OCI-LY1 (cell line): ENCODE results near the gene KL.

ENCODE experiments used
- H2AFZ ChIP-seq: fragments of 200-600 bp; sonication (generic), shearing (Covaris generic); 2 replicates; pipeline ENCODE4 v1.6.0; 2014; ENCODE audit warnings: antibody characterized with exemption, mild to moderate bottlenecking, low read length
- H3F3A ChIP-seq: fragments of 200-600 bp; sonication (generic), shearing (Covaris generic); 2 replicates; pipeline ENCODE4 v1.6.0; 2014; ENCODE audit warnings: mild to moderate bottlenecking, antibody characterized with exemption, low read length, moderate library complexity; ENCODE audit not compliant: insufficient read depth
- H3K27ac ChIP-seq: fragments of 200-600 bp; sonication (generic); 2 replicates; pipeline ENCODE4 v1.5.1; 2014; ENCODE audit warnings: low read length, mixed run types, mild to moderate bottlenecking, low read depth; ENCODE audit not compliant: poor library complexity, severe bottlenecking
- H3K27me3 ChIP-seq: fragments of 200-600 bp; sonication (generic); 2 replicates; pipeline ENCODE4 v1.6.0; 2014; ENCODE audit warnings: antibody characterized with exemption, mild to moderate bottlenecking, low read length, moderate library complexity; ENCODE audit not compliant: insufficient read depth
- H3K36me3 ChIP-seq: fragments of 200-600 bp; sonication (generic); 2 replicates; pipeline ENCODE4 v1.6.1; 2014; ENCODE audit warnings: mild to moderate bottlenecking, antibody characterized with exemption, low read length, moderate library complexity, mixed read lengths; ENCODE audit not compliant: insufficient read depth
- H3K4me1 ChIP-seq: fragments of 200-600 bp; sonication (generic); 2 replicates; pipeline ENCODE4 v1.5.1; 2014; ENCODE audit warnings: mild to moderate bottlenecking, low read length, moderate library complexity; ENCODE audit not compliant: insufficient read depth, severe bottlenecking
- H3K4me2 ChIP-seq: fragments of 200-600 bp; sonication (generic), shearing (Covaris generic); 2 replicates; pipeline ENCODE4 v1.6.1; 2014; ENCODE audit warnings: low read length
- H3K4me3 ChIP-seq: fragments of 200-600 bp; sonication (generic); 2 replicates; pipeline ENCODE4 v1.5.1; 2014; ENCODE audit warnings: low read length, low read depth, mild to moderate bottlenecking, mixed read lengths; ENCODE audit not compliant: poor library complexity, severe bottlenecking
- H3K79me2 ChIP-seq: fragments of 200-600 bp; shearing (Covaris generic); 2 replicates; pipeline ENCODE4 v1.6.1; 2016; ENCODE audit warnings: mixed run types, low read length, mixed read lengths; ENCODE audit not compliant: insufficient read depth
- H3K9ac ChIP-seq: fragments of 200-600 bp; sonication (generic), shearing (Covaris generic); 2 replicates; pipeline ENCODE4 v1.6.1; 2014; ENCODE audit warnings: mild to moderate bottlenecking, low read length, mixed read lengths
- H3K9me2 ChIP-seq: fragments of 200-600 bp; sonication (generic), shearing (Covaris generic); 2 replicates; pipeline ENCODE4 v1.6.1; 2014; ENCODE audit warnings: low read depth, mild to moderate bottlenecking, low read length, mixed read lengths
- H3K9me3 ChIP-seq: fragments of 200-600 bp; shearing (Covaris generic); 2 replicates; pipeline ENCODE4 v1.6.1; 2014; ENCODE audit warnings: low read length, mixed read lengths
- H4K20me1 ChIP-seq: fragments of 200-600 bp; sonication (generic), shearing (Covaris generic); 2 replicates; pipeline ENCODE4 v1.6.0; 2016; ENCODE audit warnings: mild to moderate bottlenecking, low read length; ENCODE audit not compliant: insufficient read depth
- EZH2 ChIP-seq: fragments of 200-600 bp; sonication (generic), shearing (Covaris generic); IDR thresholded peaks from 2 replicates; pipeline ENCODE4 v1.8.0; 2017; ENCODE audit warnings: borderline replicate concordance, mixed run types, mild to moderate bottlenecking, antibody characterized with exemption, low read length, moderate library complexity, mixed read lengths
- TF ChIP-seq, protein P1 (sequence below): fragments of 200-600 bp; sonication (generic), shearing (Covaris generic); IDR thresholded peaks from 2 replicates; pipeline ENCODE4 v1.5.1; 2017; ENCODE audit warnings: mild to moderate bottlenecking, antibody characterized with exemption, low read length, moderate library complexity, mixed read lengths

KL gene

DNA sequence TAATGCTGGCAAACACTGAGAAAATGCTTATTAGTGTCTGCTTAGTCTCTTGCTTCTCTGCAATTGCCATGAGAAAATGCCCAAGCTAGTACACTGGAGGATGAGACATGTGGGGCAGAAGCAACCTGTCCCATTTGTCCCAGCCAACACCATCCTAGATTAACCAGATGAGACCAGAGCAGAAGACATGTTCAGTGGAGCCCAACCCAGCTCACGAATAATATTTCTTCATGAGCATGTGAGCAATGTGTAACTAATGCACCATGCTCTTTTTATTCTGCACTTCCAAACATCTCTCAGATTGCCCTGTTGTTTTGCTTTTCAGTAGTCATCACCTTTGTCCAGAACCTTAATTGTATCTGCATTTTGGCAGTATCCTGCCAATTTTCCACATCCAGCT is 21.4 kb downstream of the KL start:
- Histone ChIP-seq H3K9me3 (no peaks in the 10 kb centered on the region), H3F3A (no peaks in the 10 kb centered on the region)

DNA sequence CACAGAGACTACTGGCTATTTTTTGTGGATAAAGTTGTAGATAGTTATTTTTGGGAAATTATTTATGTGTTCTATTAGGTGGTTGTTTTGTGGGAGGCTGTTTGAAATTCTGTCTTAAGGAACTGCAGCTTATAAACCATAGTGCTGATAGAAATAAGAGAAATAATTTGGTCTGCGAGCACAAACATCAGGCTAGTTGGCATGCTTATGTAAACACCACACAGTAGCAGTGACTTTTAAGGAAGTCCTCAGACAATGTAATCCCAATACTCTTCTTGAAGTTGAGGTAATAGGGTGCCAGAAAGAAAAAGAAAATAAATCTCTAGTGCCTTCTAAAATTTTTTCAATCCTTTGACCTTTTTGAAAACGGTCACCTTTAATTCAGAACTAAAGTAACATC is 23.9 kb downstream of the KL start:
- Histone ChIP-seq H4K20me1 (no peaks in the 10 kb centered on the region), H3K27me3 (no peaks in the 10 kb centered on the region), H3K9ac (no peak overlapping the region), H3K9me2 (no peaks in the 10 kb centered on the region), H3K27ac (no peak overlapping the region), H3F3A (no peaks in the 10 kb centered on the region), H3K79me2 (no peaks in the 10 kb centered on the region), H3K36me3 (no peaks in the 10 kb centered on the region), H3K4me3 (no peak overlapping the region), H3K4me1 (no peaks in the 10 kb centered on the region), H3K4me2 (no peak overlapping the region), H3K9me3 (no peaks in the 10 kb centered on the region), H2AFZ (no peak overlapping the region)
- TF ChIP-seq EZH2: no peak
- TF ChIP-seq, protein P1, sequence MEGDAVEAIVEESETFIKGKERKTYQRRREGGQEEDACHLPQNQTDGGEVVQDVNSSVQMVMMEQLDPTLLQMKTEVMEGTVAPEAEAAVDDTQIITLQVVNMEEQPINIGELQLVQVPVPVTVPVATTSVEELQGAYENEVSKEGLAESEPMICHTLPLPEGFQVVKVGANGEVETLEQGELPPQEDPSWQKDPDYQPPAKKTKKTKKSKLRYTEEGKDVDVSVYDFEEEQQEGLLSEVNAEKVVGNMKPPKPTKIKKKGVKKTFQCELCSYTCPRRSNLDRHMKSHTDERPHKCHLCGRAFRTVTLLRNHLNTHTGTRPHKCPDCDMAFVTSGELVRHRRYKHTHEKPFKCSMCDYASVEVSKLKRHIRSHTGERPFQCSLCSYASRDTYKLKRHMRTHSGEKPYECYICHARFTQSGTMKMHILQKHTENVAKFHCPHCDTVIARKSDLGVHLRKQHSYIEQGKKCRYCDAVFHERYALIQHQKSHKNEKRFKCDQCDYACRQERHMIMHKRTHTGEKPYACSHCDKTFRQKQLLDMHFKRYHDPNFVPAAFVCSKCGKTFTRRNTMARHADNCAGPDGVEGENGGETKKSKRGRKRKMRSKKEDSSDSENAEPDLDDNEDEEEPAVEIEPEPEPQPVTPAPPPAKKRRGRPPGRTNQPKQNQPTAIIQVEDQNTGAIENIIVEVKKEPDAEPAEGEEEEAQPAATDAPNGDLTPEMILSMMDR: no peak

More for the DNA sequence above, 21.4 kb downstream of the KL start:
- H3K27ac ChIP-seq: no peak overlapping the region
- no peak overlapping the region for H3K4me2 ChIP-seq
- H3K79me2 ChIP-seq: no peaks in the 10 kb centered on the region
- H3K4me1 ChIP-seq: peaks cover 13% of the 10 kb centered on the region
- H3K4me3 ChIP-seq: no peak overlapping the region
- no peaks in the 10 kb centered on the region for H3K9me2 ChIP-seq
- H3K36me3 ChIP-seq: no peaks in the 10 kb centered on the region
- H3K9ac ChIP-seq: no peak overlapping the region
- no peaks in the 10 kb centered on the region for H4K20me1 ChIP-seq
- H3K27me3 ChIP-seq: no peaks in the 10 kb centered on the region
- no peak for TF ChIP-seq EZH2
- TF ChIP-seq, protein P1: no peak
- no peak overlapping the region for H2AFZ ChIP-seq

DNA sequence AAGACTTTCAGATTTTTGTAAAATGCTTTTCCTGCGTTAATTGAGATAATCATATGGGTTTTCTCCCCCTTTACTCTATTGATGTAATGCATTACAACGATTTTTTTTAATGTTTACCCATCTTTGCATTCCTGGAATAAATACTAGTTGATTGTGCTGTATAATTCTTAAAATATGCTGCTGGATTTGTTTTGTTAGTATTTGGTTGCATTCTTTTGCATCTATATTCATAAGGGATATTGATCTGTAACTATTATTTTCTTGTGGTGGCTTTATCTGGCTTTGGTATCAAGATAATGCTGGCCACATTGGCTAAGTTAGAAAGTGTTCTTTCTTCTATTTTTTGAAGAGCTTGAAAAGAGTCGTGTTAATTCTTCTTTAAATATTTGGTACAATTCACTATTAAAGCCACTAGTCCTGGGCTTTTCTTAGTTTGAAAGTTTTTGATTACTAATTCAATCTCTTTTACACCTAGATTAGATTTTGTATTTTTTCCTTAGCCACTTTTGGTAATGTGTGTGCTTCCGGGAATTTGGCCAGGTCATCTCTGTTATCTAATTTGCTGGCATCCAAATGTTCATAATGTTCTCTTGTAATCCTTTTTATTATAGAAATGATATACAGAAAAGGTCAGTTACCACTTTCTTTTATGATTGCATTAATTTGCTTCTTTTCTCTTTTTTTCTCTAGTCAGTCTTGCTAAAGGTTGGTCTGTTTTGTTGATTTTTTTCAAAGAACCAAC is 29.8 kb downstream of the KL start:
- Histone ChIP-seq H3K4me2 (no peak overlapping the region), H3K4me1 (no peaks in the 10 kb centered on the region), H3K9ac (no peak overlapping the region), H4K20me1 (no peaks in the 10 kb centered on the region), H3K9me3 (no peaks in the 10 kb centered on the region), H2AFZ (no peak overlapping the region), H3K9me2 (no peaks in the 10 kb centered on the region), H3K36me3 (no peaks in the 10 kb centered on the region), H3F3A (no peaks in the 10 kb centered on the region), H3K27ac (no peak overlapping the region), H3K27me3 (no peaks in the 10 kb centered on the region), H3K4me3 (no peak overlapping the region), H3K79me2 (no peaks in the 10 kb centered on the region)
- TF ChIP-seq, protein P1: no peak
- no peak for TF ChIP-seq EZH2
